ENCODE measurements around the gene EXOSC3. TPM values are rescaled to one million over a fixed set of nuclear protein-coding genes. Genes with fewer than 3 reads are reported as not detected.

The EXOSC3 gene
- total RNA-seq, 4 donors from 2014 or later: 19.7 to 39.7 (median 34.0) TPM

DNA sequence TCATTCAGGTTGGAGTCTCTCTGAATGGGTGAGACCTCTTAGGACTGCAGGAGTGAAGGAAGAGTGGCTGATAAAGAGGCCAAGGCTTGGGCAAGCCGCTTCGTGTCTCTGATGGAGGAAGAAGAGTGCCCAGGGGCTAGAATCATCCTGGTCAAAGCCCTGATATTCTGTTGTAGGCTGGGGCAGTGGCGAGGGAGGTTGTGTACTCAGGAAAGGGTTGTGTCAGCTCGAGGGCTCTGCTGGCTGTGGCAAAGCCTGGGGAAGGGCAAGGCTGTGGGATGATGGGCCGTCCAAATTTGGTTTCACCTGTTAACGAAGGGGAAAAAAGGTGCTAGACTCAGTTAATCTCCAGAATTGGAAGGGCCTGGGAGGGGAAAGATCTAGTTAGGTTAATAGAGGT lies 33.7 kb downstream of the EXOSC3 start:
- Histone ChIP-seq H3K9me3 (no peaks in the 10 kb centered on the region), H3K27me3 (no peaks in the 10 kb centered on the region), H3K4me3 (no peak overlapping the region), H3K4me1 (peaks cover 15% of the 10 kb centered on the region), H3K36me3 (no peaks in the 10 kb centered on the region), H3K27ac (no peak overlapping the region)
- DNase-seq (ENCODE audit: low spot score in 2 of 2): no peak
- TF ChIP-seq, protein P1, sequence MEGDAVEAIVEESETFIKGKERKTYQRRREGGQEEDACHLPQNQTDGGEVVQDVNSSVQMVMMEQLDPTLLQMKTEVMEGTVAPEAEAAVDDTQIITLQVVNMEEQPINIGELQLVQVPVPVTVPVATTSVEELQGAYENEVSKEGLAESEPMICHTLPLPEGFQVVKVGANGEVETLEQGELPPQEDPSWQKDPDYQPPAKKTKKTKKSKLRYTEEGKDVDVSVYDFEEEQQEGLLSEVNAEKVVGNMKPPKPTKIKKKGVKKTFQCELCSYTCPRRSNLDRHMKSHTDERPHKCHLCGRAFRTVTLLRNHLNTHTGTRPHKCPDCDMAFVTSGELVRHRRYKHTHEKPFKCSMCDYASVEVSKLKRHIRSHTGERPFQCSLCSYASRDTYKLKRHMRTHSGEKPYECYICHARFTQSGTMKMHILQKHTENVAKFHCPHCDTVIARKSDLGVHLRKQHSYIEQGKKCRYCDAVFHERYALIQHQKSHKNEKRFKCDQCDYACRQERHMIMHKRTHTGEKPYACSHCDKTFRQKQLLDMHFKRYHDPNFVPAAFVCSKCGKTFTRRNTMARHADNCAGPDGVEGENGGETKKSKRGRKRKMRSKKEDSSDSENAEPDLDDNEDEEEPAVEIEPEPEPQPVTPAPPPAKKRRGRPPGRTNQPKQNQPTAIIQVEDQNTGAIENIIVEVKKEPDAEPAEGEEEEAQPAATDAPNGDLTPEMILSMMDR (IDR thresholded peaks at IDR 0.05): no peak
- TF ChIP-seq POLR2AphosphoS5 (IDR thresholded peaks at IDR 0.05) (no peak), EP300 (IDR thresholded peaks at IDR 0.05) (no peak), POLR2A (IDR thresholded peaks at IDR 0.05) (no peak)
- 78% methylated on average over 6 of the region's 6 CpGs for WGBS

DNA sequence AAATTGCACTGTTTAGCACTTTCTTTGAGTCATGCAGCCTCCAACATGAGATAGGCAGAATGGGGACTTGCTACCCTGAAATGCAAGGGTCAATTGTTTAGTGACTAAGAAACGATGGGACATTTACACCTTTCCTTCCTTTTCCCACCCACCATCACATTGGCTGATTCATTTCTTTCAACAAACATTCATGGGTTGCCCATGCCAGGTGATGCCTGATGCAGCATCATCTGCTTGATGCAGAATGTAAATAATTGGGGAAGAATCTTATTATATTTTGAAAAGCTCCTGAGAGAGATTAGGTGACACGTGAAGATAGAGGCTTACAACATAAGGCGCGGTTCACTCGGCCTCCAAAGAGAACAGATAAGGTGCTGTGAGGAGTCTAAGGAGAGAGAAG lies 35.7 kb downstream of the EXOSC3 start:
- DNase-seq (ENCODE audit: low spot score in 2 of 2): no peak
- 76% methylated on average over 5 of the region's 5 CpGs for WGBS
- Histone ChIP-seq H3K4me1 (peaks cover 5% of the 10 kb centered on the region), H3K27me3 (no peaks in the 10 kb centered on the region), H3K27ac (no peak overlapping the region), H3K9me3 (no peaks in the 10 kb centered on the region), H3K4me3 (no peak overlapping the region), H3K36me3 (no peaks in the 10 kb centered on the region)
- TF ChIP-seq POLR2A (IDR thresholded peaks at IDR 0.05) (no peak), EP300 (IDR thresholded peaks at IDR 0.05) (no peak), POLR2AphosphoS5 (IDR thresholded peaks at IDR 0.05) (no peak)
- TF ChIP-seq, protein P1 (IDR thresholded peaks at IDR 0.05): no peak

DNA sequence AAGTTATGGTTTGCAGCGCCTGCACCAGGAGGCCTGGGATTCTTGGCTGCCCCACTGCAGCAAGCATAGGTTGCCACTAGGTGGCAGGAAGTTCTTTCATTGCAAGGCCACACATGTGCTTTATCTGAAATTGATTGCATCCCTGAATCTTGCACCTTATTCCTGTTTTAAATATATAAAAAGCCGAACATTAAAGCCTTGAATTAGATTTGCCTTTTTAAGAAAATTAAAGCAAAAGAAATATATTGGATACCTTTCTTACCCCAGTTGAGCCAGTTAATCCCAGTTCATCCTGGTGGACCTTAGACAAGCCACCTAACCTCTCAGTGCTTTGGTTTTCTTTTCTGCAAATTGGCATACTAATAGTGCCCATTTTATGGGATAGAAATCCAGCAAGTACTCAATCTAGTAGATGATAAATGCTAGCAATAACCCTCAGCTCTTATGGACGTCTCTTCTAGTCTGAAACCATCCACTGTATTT lies 37.6 kb downstream of the EXOSC3 start:
- DNase-seq (ENCODE audit: low spot score in 2 of 2): no peak
- Histone ChIP-seq H3K36me3 (no peaks in the 10 kb centered on the region), H3K4me1 (no peaks in the 10 kb centered on the region), H3K27ac (no peak overlapping the region), H3K27me3 (no peaks in the 10 kb centered on the region), H3K4me3 (no peak overlapping the region), H3K9me3 (no peaks in the 10 kb centered on the region)
- 31% methylated on average over 3 of the region's 3 CpGs for WGBS
- TF ChIP-seq, protein P1 (IDR thresholded peaks at IDR 0.05): peak; percentile 62 to 90
- TF ChIP-seq POLR2AphosphoS5 (IDR thresholded peaks at IDR 0.05): no peak
- TF ChIP-seq EP300 (IDR thresholded peaks at IDR 0.05): no peak
- TF ChIP-seq POLR2A (IDR thresholded peaks at IDR 0.05): no peak

DNA sequence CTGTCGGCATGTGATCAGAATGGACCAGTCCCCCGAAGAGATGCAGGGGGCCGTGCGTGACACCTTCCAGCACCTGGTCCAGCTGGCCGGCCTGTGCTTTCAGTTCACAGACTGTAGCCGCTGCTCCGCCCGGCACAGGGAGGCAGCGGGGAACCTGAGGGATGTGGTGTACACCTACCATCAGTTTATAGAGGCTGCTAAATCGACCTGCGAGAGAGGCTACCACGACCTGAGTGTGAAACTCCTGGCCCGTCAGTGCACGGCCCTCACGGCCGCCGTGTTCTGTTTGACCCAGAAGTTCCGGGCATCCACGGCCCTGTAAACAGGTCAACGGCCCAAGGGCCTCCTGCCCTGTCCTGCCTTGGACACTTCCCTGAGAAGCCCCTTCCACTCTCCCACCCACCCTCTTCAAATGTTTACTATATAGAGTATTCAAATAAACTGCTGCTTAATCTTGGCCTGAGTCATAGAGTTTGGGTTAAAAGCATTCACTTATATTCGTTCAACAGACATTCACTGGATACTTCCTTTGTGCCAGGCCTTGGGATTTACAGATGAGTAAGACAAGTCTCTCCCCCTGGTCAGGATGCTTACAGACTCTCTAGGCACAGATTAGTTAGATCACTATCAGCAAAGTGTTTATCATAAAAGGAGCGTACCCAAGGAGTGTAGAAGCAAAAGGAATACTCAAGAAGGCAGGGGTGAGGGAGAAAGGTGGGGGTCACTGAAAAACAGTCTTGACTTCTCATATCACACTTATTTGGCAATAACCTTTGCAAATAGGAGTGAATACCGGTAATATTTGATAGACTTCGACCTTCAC lies 38.2 kb downstream of the EXOSC3 start:
- WGBS: 78% methylated on average over 16 of the region's 24 CpGs
- Histone ChIP-seq H3K27ac (no peak overlapping the region), H3K9me3 (no peaks in the 10 kb centered on the region), H3K4me3 (no peak overlapping the region), H3K27me3 (no peaks in the 10 kb centered on the region), H3K4me1 (no peaks in the 10 kb centered on the region), H3K36me3 (no peaks in the 10 kb centered on the region)
- no peak for DNase-seq (ENCODE audit: low spot score in 2 of 2)
- no peak for TF ChIP-seq POLR2A (IDR thresholded peaks at IDR 0.05)
- TF ChIP-seq POLR2AphosphoS5 (IDR thresholded peaks at IDR 0.05): no peak
- no peak for TF ChIP-seq EP300 (IDR thresholded peaks at IDR 0.05)
- TF ChIP-seq, protein P1 (IDR thresholded peaks at IDR 0.05): no peak

DNA sequence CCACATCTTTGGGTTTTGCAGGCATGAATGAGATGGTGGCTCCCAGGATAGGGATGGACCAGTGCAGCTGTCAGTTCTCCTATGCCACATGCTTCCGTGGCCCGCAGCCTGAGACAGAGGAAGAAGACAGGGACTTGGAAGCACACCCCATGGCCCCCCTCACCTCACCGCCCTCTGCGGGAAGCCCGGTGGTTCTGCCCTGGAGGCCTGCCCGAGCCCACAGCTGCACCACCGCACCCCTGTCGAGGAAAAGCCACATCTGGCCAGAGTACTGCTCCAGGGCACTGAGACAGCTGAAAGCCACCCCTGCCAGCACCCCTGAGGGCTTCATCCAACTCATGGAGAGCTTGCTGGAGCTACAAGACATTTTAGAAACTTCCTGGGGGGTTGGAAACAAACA lies 38.9 kb downstream of the EXOSC3 start:
- TF ChIP-seq, protein P1 (IDR thresholded peaks at IDR 0.05): no peak
- TF ChIP-seq EP300 (IDR thresholded peaks at IDR 0.05) (no peak), POLR2AphosphoS5 (IDR thresholded peaks at IDR 0.05) (no peak), POLR2A (IDR thresholded peaks at IDR 0.05) (no peak)
- no peak overlapping the region for H3K4me3 ChIP-seq
- no peaks in the 10 kb centered on the region for H3K4me1 ChIP-seq
- no peak overlapping the region for H3K27ac ChIP-seq
- H3K27me3 ChIP-seq: no peaks in the 10 kb centered on the region
- H3K36me3 ChIP-seq: no peaks in the 10 kb centered on the region
- no peak for DNase-seq (ENCODE audit: low spot score in 2 of 2)
- no peaks in the 10 kb centered on the region for H3K9me3 ChIP-seq
- no CpG with 5 or more reads among the region's 8 CpGs for WGBS
